Measurements from ENCODE around the gene DMWD.

Gene DMWD

GRCh38 chr19:45792470-45793177 is at the start of gene DMWD:
Gene DMWD, minus strand, starts transcription at chr19:45792845. Its CDS starts 89 bp downstream, at chr19:45792756.
- DNase-seq (ENCODE audit: low read depth) = peak; percentile 100
- Histone ChIP-seq H3K9ac (ENCODE audit: low read length) (peak within 1 kb of the TSS; percentile 95), H3K9me3 (ENCODE audit: control insufficient read depth, low read length) (no peaks in the 10 kb centered on the region), H3K4me3 (ENCODE audit: low read length) (peak within 1 kb of the TSS; percentile 93), H3K27me3 (replicated peaks; ENCODE audit: control insufficient read depth, insufficient read depth, low read length) (no peaks in the 10 kb centered on the region), H3K36me3 (ENCODE audit: control insufficient read depth, insufficient read depth, low read length, severe bottlenecking) (peaks cover 23% of the 10 kb centered on the region), H3K4me1 (ENCODE audit: control insufficient read depth, insufficient read depth, low read length) (peaks cover 11% of the 10 kb centered on the region)

DNA sequence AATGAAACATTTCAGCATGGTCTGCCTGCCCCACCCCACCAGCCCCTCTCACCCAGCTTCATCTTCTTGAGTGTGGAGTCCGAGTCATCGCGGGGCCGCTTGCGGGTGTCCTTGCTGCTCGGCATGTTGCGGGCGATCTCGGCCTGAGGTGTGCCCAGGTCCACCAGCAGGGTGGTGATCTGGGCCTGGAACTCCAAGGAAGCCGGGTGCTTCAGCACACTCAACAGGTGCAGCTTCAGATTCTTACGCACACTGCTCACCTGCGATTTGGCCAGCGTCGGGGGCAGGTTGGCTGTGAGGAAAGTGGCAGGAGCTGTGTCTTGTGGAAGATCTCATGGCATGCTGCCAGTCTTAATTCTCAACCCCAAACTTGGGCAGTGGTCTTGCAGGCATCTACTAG is 49.6 kb upstream of the DMWD start:
- H3K9ac ChIP-seq (ENCODE audit: low read length) = no peak overlapping the region
- H3K4me1 ChIP-seq (ENCODE audit: control insufficient read depth, insufficient read depth, low read length) = no peaks in the 10 kb centered on the region
- H3K27me3 ChIP-seq (replicated peaks; ENCODE audit: control insufficient read depth, insufficient read depth, low read length) = no peaks in the 10 kb centered on the region
- H3K4me3 ChIP-seq (ENCODE audit: low read length) = no peak overlapping the region
- H3K36me3 ChIP-seq (ENCODE audit: control insufficient read depth, insufficient read depth, low read length, severe bottlenecking) = peaks cover 90% of the 10 kb centered on the region
- no peak for DNase-seq (ENCODE audit: low read depth)
- H3K9me3 ChIP-seq (ENCODE audit: control insufficient read depth, low read length) = no peaks in the 10 kb centered on the region

DNA sequence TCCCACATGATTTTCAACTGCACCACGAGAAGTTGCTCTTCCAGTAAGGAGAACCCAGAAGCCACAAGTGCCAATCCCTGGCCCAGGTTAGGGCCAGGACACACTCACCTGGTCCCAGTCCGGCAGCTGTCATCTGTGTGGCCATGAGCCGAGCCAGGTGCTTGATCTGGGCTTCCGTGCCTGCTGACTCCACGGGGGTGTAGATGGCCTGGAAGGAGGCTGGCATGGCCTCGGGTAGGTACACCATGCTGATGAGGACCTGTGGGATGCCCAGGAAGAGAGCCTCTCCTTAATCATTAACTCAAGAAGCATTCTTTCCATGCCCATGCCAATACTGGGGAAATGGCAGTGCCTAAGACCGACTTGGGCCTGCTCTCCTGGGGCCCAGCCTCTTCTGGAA is 42.3 kb upstream of the DMWD start:
- Histone ChIP-seq H3K36me3 (ENCODE audit: control insufficient read depth, insufficient read depth, low read length, severe bottlenecking) (peaks cover 89% of the 10 kb centered on the region), H3K27me3 (replicated peaks; ENCODE audit: control insufficient read depth, insufficient read depth, low read length) (no peaks in the 10 kb centered on the region), H3K4me3 (ENCODE audit: low read length) (no peak overlapping the region), H3K4me1 (ENCODE audit: control insufficient read depth, insufficient read depth, low read length) (no peaks in the 10 kb centered on the region), H3K9ac (ENCODE audit: low read length) (no peak overlapping the region), H3K9me3 (ENCODE audit: control insufficient read depth, low read length) (no peaks in the 10 kb centered on the region)
- no peak for DNase-seq (ENCODE audit: low read depth)

GRCh38 chr19:45828945-45829344 is 36.3 kb upstream of the DMWD start:
- Histone ChIP-seq H3K36me3 (ENCODE audit: control insufficient read depth, insufficient read depth, low read length, severe bottlenecking) (peaks cover 90% of the 10 kb centered on the region), H3K4me3 (ENCODE audit: low read length) (no peak overlapping the region), H3K4me1 (ENCODE audit: control insufficient read depth, insufficient read depth, low read length) (no peaks in the 10 kb centered on the region), H3K9ac (ENCODE audit: low read length) (no peak overlapping the region), H3K9me3 (ENCODE audit: control insufficient read depth, low read length) (no peaks in the 10 kb centered on the region), H3K27me3 (replicated peaks; ENCODE audit: control insufficient read depth, insufficient read depth, low read length) (no peaks in the 10 kb centered on the region)
- no peak for DNase-seq (ENCODE audit: low read depth)

DNA sequence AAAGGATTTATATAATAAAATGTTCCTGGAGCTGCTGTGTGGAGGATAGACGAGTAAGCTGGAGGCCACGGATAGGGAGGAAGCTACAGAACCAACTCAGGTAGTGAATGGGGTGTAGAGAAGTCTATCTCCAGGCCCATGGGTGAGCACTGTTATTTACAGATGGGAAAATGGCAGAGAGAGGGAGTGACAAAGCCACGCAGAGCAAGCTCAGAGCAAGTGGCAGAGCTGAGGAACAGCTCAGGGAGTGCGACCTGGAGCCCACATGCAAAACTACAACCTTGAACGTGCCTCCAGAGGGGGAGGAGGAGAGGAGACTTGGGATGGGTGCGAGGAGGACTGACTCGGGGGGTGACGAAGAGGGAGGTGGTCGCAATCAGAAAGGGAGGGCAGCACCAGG is 35.9 kb upstream of the DMWD start:
- Histone ChIP-seq H3K36me3 (ENCODE audit: control insufficient read depth, insufficient read depth, low read length, severe bottlenecking) (peaks cover 90% of the 10 kb centered on the region), H3K9me3 (ENCODE audit: control insufficient read depth, low read length) (no peaks in the 10 kb centered on the region), H3K27me3 (replicated peaks; ENCODE audit: control insufficient read depth, insufficient read depth, low read length) (no peaks in the 10 kb centered on the region), H3K9ac (ENCODE audit: low read length) (no peak overlapping the region), H3K4me1 (ENCODE audit: control insufficient read depth, insufficient read depth, low read length) (no peaks in the 10 kb centered on the region), H3K4me3 (ENCODE audit: low read length) (no peak overlapping the region)
- no peak for DNase-seq (ENCODE audit: low read depth)

DNA sequence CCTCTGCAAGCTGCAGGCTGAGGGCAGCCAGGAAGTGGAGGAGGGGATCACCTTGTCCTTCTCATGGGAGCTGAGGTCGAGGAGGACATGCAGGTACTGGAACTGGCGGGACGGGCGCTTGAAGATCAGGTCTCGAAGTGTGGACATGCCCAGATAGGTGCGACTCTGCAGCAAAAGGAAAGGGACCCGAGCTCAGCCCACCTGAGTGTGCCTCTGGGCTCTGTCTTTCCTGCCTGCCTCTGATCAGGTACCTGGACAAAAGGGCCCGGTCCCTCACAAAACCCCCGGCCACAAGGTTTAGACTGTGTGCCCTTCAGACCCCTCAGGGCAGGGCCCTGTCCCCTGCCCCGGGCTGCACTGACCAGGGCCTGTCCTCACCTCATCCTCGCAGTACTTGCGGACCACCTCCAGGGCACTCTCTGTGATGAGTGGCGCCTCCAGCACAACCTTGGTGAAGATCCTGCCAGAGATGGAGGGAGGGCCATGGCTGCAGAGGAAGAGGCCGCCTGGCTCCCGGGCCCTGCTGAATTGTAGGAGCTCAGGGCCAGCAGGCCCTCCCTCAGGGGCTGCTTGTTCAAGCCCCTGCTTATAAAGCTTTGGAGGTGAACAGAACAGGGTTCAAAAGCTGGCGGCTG is 34.9 kb upstream of the DMWD start:
- no peak overlapping the region for H3K9ac ChIP-seq (ENCODE audit: low read length)
- no peaks in the 10 kb centered on the region for H3K9me3 ChIP-seq (ENCODE audit: control insufficient read depth, low read length)
- H3K4me3 ChIP-seq (ENCODE audit: low read length) = no peak overlapping the region
- no peak for DNase-seq (ENCODE audit: low read depth)
- no peaks in the 10 kb centered on the region for H3K27me3 ChIP-seq (replicated peaks; ENCODE audit: control insufficient read depth, insufficient read depth, low read length)
- H3K4me1 ChIP-seq (ENCODE audit: control insufficient read depth, insufficient read depth, low read length) = no peaks in the 10 kb centered on the region
- peaks cover 92% of the 10 kb centered on the region for H3K36me3 ChIP-seq (ENCODE audit: control insufficient read depth, insufficient read depth, low read length, severe bottlenecking)

DNA sequence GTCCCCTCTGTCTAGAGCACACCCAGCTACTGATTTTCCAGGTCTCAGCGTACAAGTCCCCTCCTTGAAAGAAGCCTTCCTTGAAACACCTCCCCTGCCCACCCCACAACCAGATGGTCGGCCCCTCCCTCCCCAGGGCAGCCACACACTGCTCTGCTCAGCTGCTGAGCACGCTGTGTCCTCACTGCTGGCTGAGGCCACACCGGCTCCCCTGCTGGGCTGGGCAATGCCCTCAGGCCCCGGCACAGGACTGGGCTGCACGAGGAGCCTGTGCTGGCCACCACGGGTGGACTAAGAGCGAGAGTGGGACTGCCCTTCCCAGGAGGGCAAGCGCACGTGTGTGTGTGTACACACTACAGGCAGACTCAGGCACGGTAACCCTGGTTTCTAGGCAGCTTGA is 34.3 kb upstream of the DMWD start:
- Histone ChIP-seq H3K27me3 (replicated peaks; ENCODE audit: control insufficient read depth, insufficient read depth, low read length) (no peaks in the 10 kb centered on the region), H3K9me3 (ENCODE audit: control insufficient read depth, low read length) (no peaks in the 10 kb centered on the region), H3K36me3 (ENCODE audit: control insufficient read depth, insufficient read depth, low read length, severe bottlenecking) (peaks cover 89% of the 10 kb centered on the region), H3K4me1 (ENCODE audit: control insufficient read depth, insufficient read depth, low read length) (no peaks in the 10 kb centered on the region), H3K9ac (ENCODE audit: low read length) (no peak overlapping the region), H3K4me3 (ENCODE audit: low read length) (no peak overlapping the region)
- DNase-seq (ENCODE audit: low read depth) = no peak

DNA sequence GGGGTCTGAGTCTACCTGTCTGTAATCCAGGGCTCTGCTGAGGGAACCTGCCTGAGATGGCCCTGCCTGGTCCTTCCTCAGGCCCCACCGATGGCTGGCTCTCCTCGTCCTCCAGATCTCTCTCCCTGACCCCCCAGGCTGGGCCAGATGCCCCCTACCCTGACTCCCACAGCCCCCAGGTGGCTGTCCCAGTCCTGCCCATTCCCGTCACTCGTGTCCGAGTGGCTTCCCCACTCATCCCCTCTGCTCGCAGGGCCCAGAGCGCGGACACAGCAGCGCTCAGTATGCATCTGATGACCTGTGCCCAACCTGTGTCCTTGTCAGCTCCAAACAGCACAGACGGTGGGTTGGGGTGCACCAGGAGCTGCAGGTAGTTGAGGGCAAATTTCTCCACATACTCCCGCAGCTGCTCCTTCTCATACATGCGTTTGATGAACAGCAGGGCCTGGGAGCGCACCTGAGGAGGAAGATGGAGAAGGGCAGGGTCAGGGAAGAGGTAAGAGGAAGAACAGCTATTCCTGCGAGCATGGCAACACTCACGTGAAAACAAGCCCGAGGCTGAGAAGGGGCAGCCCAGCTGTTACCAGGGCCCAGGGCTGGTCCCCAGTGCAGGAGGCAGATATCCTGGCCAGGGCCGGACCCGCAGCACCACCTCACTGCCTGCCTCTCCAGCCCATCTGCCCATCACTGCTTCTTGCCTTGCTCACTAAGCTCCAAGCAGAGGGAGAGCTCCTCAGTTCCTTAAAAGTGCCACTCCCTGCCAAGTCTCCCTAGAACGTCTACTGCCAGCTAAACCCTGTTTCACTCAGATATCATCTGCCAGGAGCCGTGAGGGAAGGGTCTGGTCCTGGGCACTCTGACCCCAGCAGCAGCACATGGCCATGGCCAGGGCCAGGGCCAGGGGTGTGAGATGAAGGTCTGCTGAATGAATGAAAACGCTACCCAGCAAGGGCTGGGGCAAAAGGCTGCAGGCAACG is 33.6 kb upstream of the DMWD start:
- H3K36me3 ChIP-seq (ENCODE audit: control insufficient read depth, insufficient read depth, low read length, severe bottlenecking) = peaks cover 84% of the 10 kb centered on the region
- no peak overlapping the region for H3K4me3 ChIP-seq (ENCODE audit: low read length)
- H3K27me3 ChIP-seq (replicated peaks; ENCODE audit: control insufficient read depth, insufficient read depth, low read length) = no peaks in the 10 kb centered on the region
- no peaks in the 10 kb centered on the region for H3K9me3 ChIP-seq (ENCODE audit: control insufficient read depth, low read length)
- H3K9ac ChIP-seq (ENCODE audit: low read length) = no peak overlapping the region
- no peak for DNase-seq (ENCODE audit: low read depth)
- H3K4me1 ChIP-seq (ENCODE audit: control insufficient read depth, insufficient read depth, low read length) = no peaks in the 10 kb centered on the region

GRCh38 chr19:45825263-45825605 is 32.6 kb upstream of the DMWD start:
- Histone ChIP-seq H3K27me3 (replicated peaks; ENCODE audit: control insufficient read depth, insufficient read depth, low read length) (no peaks in the 10 kb centered on the region), H3K9me3 (ENCODE audit: control insufficient read depth, low read length) (no peaks in the 10 kb centered on the region), H3K4me1 (ENCODE audit: control insufficient read depth, insufficient read depth, low read length) (no peaks in the 10 kb centered on the region), H3K36me3 (ENCODE audit: control insufficient read depth, insufficient read depth, low read length, severe bottlenecking) (peaks cover 84% of the 10 kb centered on the region), H3K4me3 (ENCODE audit: low read length) (no peak overlapping the region), H3K9ac (ENCODE audit: low read length) (no peak overlapping the region)
- no peak for DNase-seq (ENCODE audit: low read depth)

DNA sequence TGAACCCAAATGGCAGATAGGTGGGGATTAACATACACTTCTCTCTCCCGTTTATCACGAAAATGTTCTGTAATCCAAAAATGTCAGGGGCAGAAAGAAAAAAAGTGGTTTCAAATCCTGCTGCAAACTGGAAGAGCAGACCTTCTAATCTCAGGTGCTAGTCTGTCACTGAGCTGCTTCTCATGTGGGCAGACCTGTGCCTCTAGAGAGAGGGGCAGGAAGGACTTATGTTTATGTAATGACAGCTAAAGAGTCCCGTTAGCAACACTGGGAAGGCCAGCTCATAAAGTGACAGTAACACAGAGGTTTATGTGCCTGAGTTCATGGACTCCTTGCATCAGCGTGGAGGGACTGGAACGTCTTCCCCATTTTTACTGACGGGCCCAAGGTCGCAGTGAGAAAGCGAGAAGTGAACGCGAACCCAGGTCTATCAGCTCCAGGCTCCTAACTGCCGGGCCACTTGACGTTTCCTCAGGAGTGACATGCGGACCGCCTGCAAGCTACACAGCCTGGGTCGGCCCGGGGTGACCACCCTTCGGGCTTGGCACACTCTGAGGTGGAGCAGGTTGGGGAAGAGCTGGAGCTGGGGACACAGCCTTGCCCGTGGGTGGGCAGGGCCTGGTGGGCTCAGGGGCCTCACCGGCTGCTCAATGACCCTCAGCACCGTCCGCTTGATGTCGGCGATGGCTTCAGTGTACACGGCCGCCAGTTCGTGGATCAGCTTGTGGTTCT is 32.1 kb upstream of the DMWD start:
- no peaks in the 10 kb centered on the region for H3K4me1 ChIP-seq (ENCODE audit: control insufficient read depth, insufficient read depth, low read length)
- no peak for DNase-seq (ENCODE audit: low read depth)
- H3K36me3 ChIP-seq (ENCODE audit: control insufficient read depth, insufficient read depth, low read length, severe bottlenecking) = peaks cover 84% of the 10 kb centered on the region
- H3K27me3 ChIP-seq (replicated peaks; ENCODE audit: control insufficient read depth, insufficient read depth, low read length) = no peaks in the 10 kb centered on the region
- H3K4me3 ChIP-seq (ENCODE audit: low read length) = no peak overlapping the region
- no peak overlapping the region for H3K9ac ChIP-seq (ENCODE audit: low read length)
- H3K9me3 ChIP-seq (ENCODE audit: control insufficient read depth, low read length) = no peaks in the 10 kb centered on the region

- no peak for DNase-seq (ENCODE audit: low read depth)
- H3K9ac ChIP-seq (ENCODE audit: low read length) = no peak overlapping the region
- peaks cover 78% of the 10 kb centered on the region for H3K36me3 ChIP-seq (ENCODE audit: control insufficient read depth, insufficient read depth, low read length, severe bottlenecking)
- H3K4me3 ChIP-seq (ENCODE audit: low read length) = no peak overlapping the region
- H3K4me1 ChIP-seq (ENCODE audit: control insufficient read depth, insufficient read depth, low read length) = no peaks in the 10 kb centered on the region
- H3K27me3 ChIP-seq (replicated peaks; ENCODE audit: control insufficient read depth, insufficient read depth, low read length) = no peaks in the 10 kb centered on the region
- no peaks in the 10 kb centered on the region for H3K9me3 ChIP-seq (ENCODE audit: control insufficient read depth, low read length)
These were observed 31.4 kb upstream of the DMWD start for GRCh38 chr19:45824041-45824471.

Measured in adipocyte (in vitro differentiated cells).